ENCODE measurements around the gene MSANTD1. TPM values are rescaled to one million over a fixed set of nuclear protein-coding genes. Genes with fewer than 3 reads are reported as not detected.

MSANTD1 gene
- total and polyA plus RNA-seq, 3 donors from 2014 or later, result 3.6 to 10.3 (median 10.1) TPM

- no peaks in the 10 kb centered on the region for H3K4me1 ChIP-seq
- H3K36me3 ChIP-seq (ENCODE audit: low read depth, missing control alignments), result no peaks in the 10 kb centered on the region
- H3K9me3 ChIP-seq, result no peaks in the 10 kb centered on the region
- intact Hi-C loops (cut with DNase I; ENCODE audit: low total_unique reads), result no loop called here
- H3K4me3 ChIP-seq, result no peak overlapping the region
- no peaks in the 10 kb centered on the region for H3K27me3 ChIP-seq
- no peak overlapping the region for H3K27ac ChIP-seq
- TF ChIP-seq CTCF (IDR thresholded peaks at IDR 0.05), result no peak
- TF ChIP-seq POLR2A (IDR thresholded peaks at IDR 0.05), result no peak
- DNase-seq, result no peak
- 69 to 76% methylated on average over 22 of the region's 22 CpGs for WGBS, 2 donors
These were observed 45.8 kb upstream of the MSANTD1 start for GRCh38 chr4:3202836-3203820.

- Histone ChIP-seq H3K4me1 (no peaks in the 10 kb centered on the region), H3K9me3 (no peaks in the 10 kb centered on the region), H3K27me3 (no peaks in the 10 kb centered on the region), H3K27ac (no peak overlapping the region), H3K4me3 (no peak overlapping the region), H3K36me3 (ENCODE audit: low read depth, missing control alignments) (no peaks in the 10 kb centered on the region)
- DNase-seq, result no peak
- intact Hi-C loops (cut with DNase I; ENCODE audit: low total_unique reads), result no loop called here
- 69 to 70% methylated on average over 8 of the region's 8 CpGs for WGBS, 2 donors
- TF ChIP-seq CTCF (IDR thresholded peaks at IDR 0.05) (no peak), POLR2A (IDR thresholded peaks at IDR 0.05) (no peak)
These were observed 45.0 kb upstream of the MSANTD1 start for GRCh38 chr4:3203971-3204431.

- TF ChIP-seq POLR2A (IDR thresholded peaks at IDR 0.05) (no peak), CTCF (IDR thresholded peaks at IDR 0.05) (no peak)
- intact Hi-C loops (cut with DNase I; ENCODE audit: low total_unique reads), result no loop called here
- H3K9me3 ChIP-seq, result no peaks in the 10 kb centered on the region
- no peaks in the 10 kb centered on the region for H3K27me3 ChIP-seq
- H3K4me1 ChIP-seq, result no peaks in the 10 kb centered on the region
- H3K27ac ChIP-seq, result no peak overlapping the region
- WGBS, 2 donors, result 88 to 91% methylated on average over 11 of the region's 11 CpGs
- H3K4me3 ChIP-seq, result no peak overlapping the region
- H3K36me3 ChIP-seq (ENCODE audit: low read depth, missing control alignments), result no peaks in the 10 kb centered on the region
- DNase-seq, result no peak
These were observed 43.0 kb upstream of the MSANTD1 start for GRCh38 chr4:3205995-3206394.

GRCh38 chr4:3206439-3207100 is 42.4 kb upstream of the MSANTD1 start:
- Histone ChIP-seq H3K4me1 (no peaks in the 10 kb centered on the region), H3K4me3 (no peak overlapping the region), H3K27me3 (no peaks in the 10 kb centered on the region), H3K9me3 (no peaks in the 10 kb centered on the region), H3K36me3 (ENCODE audit: low read depth, missing control alignments) (peaks cover 3% of the 10 kb centered on the region), H3K27ac (no peak overlapping the region)
- no peak for DNase-seq
- WGBS, 2 donors, result 94% methylated on average over 18 of the region's 18 CpGs
- TF ChIP-seq CTCF (IDR thresholded peaks at IDR 0.05) (no peak), POLR2A (IDR thresholded peaks at IDR 0.05) (no peak)
- intact Hi-C loops (cut with DNase I; ENCODE audit: low total_unique reads), result no loop called here
